Epidermal melanocyte (primary cell): Measurements from ENCODE around the gene AGPAT1.
"Not testable (repeated sequence)": the region's sequence is repeated elsewhere in the genome, so short reads cannot be mapped to it uniquely, and the experiment has no call there.

ENCODE experiments used
- DNase-seq: peaks from one replicate; pipeline ENCODE4 v3.0.0; 2011; ENCODE audit warnings: low spot score; ENCODE audit not compliant: insufficient read length

AGPAT1 gene

GRCh38 chr6:32187009-32187709 lies 11.3 kb upstream of the AGPAT1 start:
- no peak for DNase-seq

GRCh38 chr6:32186151-32186840 lies 10.4 kb upstream of the AGPAT1 start:
- DNase-seq: not testable (repeated sequence)

- not testable (repeated sequence) for DNase-seq
Measured at GRCh38 chr6:32185681-32186131, 9.8 kb upstream of the AGPAT1 start.

GRCh38 chr6:32184084-32184640 lies 8.3 kb upstream of the AGPAT1 start, which contains the start of gene AGER:
Gene AGER (minus strand): TSS chr6:32184253. CDS start chr6:32184222, 31 bp downstream.
- no peak for DNase-seq

GRCh38 chr6:32183483-32184083 lies 7.7 kb upstream of the AGPAT1 start:
- no peak for DNase-seq

GRCh38 chr6:32183030-32183429 lies 7.1 kb upstream of the AGPAT1 start:
- DNase-seq: no peak

GRCh38 chr6:32182555-32182981 lies 6.7 kb upstream of the AGPAT1 start:
- no peak for DNase-seq

GRCh38 chr6:32181915-32182529 lies 6.1 kb upstream of the AGPAT1 start:
- no peak for DNase-seq

GRCh38 chr6:32181148-32181702 lies 5.3 kb upstream of the AGPAT1 start:
- DNase-seq: no peak

- no peak for DNase-seq
Measured at GRCh38 chr6:32179766-32180405, 4.0 kb upstream of the AGPAT1 start.

GRCh38 chr6:32178547-32179440 lies 2.9 kb upstream of the AGPAT1 start:
- DNase-seq: no peak

- peak; percentile 98 for DNase-seq
Measured at GRCh38 chr6:32177788-32178546, 2.1 kb upstream of the AGPAT1 start, which contains the start of gene RNF5. Gene RNF5 (plus strand): TSS chr6:32178405. CDS start chr6:32178512, 107 bp downstream.

GRCh38 chr6:32177183-32177787 lies 1.4 kb upstream of the AGPAT1 start:
- DNase-seq: no peak

GRCh38 chr6:32176476-32177182 lies 745 bp upstream of the AGPAT1 start:
- DNase-seq: no peak

GRCh38 chr6:32175322-32175710 lies 568 bp downstream of the AGPAT1 start:
- DNase-seq: no peak

GRCh38 chr6:32174416-32174815 lies 1.5 kb downstream of the AGPAT1 start:
- DNase-seq: no peak

GRCh38 chr6:32173051-32173727 lies 2.7 kb downstream of the AGPAT1 start:
- no peak for DNase-seq
